ENCODE measurements around the gene GPR132.

GPR132 gene

GRCh38 chr14:105059925-105060565 is 5.2 kb downstream of the GPR132 start:
- no peak for DNase-seq

- peak; percentile 54 for DNase-seq
Observed at GRCh38 chr14:105059035-105059924, 6.0 kb downstream of the GPR132 start.

- DNase-seq, result no peak
Observed at GRCh38 chr14:105058521-105059034, 6.7 kb downstream of the GPR132 start.

GRCh38 chr14:105056303-105056831 is 8.9 kb downstream of the GPR132 start:
- no peak for DNase-seq

GRCh38 chr14:105055736-105056302 is 9.4 kb downstream of the GPR132 start:
- no peak for DNase-seq

GRCh38 chr14:105055334-105055733 is 9.9 kb downstream of the GPR132 start:
- DNase-seq, result no peak

- DNase-seq, result no peak
Observed at GRCh38 chr14:105053996-105054395, 11.2 kb downstream of the GPR132 start.

- no peak for DNase-seq
Observed at GRCh38 chr14:105053421-105053820, 11.8 kb downstream of the GPR132 start.

- no peak for DNase-seq
Observed at GRCh38 chr14:105052110-105052458, 13.1 kb downstream of the GPR132 start.

- no peak for DNase-seq
Observed at GRCh38 chr14:105051182-105052109, 13.8 kb downstream of the GPR132 start.

GRCh38 chr14:105050551-105050897 is 14.7 kb downstream of the GPR132 start:
- DNase-seq, result no peak

- DNase-seq, result no peak
Observed at GRCh38 chr14:105049753-105050550, 15.3 kb downstream of the GPR132 start.

GRCh38 chr14:105047283-105048016 is 17.8 kb downstream of the GPR132 start:
- no peak for DNase-seq

GRCh38 chr14:105046891-105047282 is 18.3 kb downstream of the GPR132 start:
- no peak for DNase-seq

- DNase-seq, result peak; percentile 95
Observed at GRCh38 chr14:105045710-105046326, 19.4 kb downstream of the GPR132 start.

GRCh38 chr14:105043641-105044040 is 21.6 kb downstream of the GPR132 start:
- DNase-seq, result no peak

GRCh38 chr14:105042813-105043212 is 22.4 kb downstream of the GPR132 start:
- DNase-seq, result no peak

- no peak for DNase-seq
Observed at GRCh38 chr14:105041841-105042765, 23.1 kb downstream of the GPR132 start.

All from T-helper 9 cell (primary cell).